ENCODE results near the gene CPD. TPM values are rescaled to one million over a fixed set of nuclear protein-coding genes. Genes with fewer than 3 reads are reported as not detected.

Gene CPD
- total RNA-seq, 4 donors from 2014 or later, result 36.9 to 63.6 (median 50.8) TPM

DNA sequence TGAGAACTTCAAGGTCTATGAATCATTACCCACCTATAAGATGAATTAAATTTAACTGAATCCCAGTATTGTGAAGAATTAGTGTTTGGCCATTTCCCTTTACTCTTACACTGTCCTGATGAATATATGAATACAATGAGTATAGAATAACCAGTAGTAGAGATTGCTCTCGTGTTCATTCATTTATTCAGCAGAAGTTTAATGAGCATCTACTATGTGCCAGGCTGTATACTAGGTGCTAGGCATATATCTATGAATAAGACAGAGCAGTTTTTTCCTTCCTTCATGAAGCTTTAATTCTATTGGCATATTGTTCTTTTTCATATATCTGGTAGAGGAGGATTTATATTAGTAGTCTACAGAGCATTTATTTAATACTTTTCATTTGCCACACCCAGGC is 104.4 kb downstream of the CPD start:
- TF ChIP-seq POLR2A (IDR thresholded peaks at IDR 0.05), result no peak
- TF ChIP-seq, protein P1, sequence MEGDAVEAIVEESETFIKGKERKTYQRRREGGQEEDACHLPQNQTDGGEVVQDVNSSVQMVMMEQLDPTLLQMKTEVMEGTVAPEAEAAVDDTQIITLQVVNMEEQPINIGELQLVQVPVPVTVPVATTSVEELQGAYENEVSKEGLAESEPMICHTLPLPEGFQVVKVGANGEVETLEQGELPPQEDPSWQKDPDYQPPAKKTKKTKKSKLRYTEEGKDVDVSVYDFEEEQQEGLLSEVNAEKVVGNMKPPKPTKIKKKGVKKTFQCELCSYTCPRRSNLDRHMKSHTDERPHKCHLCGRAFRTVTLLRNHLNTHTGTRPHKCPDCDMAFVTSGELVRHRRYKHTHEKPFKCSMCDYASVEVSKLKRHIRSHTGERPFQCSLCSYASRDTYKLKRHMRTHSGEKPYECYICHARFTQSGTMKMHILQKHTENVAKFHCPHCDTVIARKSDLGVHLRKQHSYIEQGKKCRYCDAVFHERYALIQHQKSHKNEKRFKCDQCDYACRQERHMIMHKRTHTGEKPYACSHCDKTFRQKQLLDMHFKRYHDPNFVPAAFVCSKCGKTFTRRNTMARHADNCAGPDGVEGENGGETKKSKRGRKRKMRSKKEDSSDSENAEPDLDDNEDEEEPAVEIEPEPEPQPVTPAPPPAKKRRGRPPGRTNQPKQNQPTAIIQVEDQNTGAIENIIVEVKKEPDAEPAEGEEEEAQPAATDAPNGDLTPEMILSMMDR (IDR thresholded peaks at IDR 0.05), result no peak
- Histone ChIP-seq H3K36me3 (peaks cover 0 to 90% (median 51%) of the 10 kb centered on the region in 3 donors), H3K27me3 (no peaks in the 10 kb centered on the region), H3K27ac (no peak overlapping the region), H3K4me1 (peaks cover 0 to 17% (median 12%) of the 10 kb centered on the region in 3 donors), H3K4me3 (no peak overlapping the region), H3K9me3 (no peaks in the 10 kb centered on the region)
- WGBS, 2 donors, result 96 to 100% methylated on average over 1 of the region's 1 CpG
- DNase-seq, result no peak
- intact Hi-C loops (cut with DNase I), result no loop called here

DNA sequence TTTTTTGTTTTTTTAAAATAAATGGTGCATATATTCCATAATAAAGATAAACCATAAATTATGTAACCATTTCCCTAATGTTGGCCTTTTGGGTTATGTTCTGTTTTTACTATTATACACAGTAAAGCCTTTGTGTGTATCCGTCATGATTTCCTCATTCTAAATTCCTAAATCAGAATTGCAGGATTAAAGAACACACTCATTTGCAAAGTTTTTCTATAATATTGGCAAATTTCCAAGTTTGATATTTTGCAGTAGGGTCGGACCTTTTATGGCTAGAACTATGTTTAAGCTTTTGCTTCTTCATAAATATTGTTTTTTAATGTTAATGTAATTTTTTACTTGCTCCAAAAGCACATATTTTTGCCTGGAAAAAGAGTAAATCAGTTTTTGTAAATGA is 115.1 kb downstream of the CPD start:
- Histone ChIP-seq H3K4me3 (no peak overlapping the region), H3K9me3 (no peaks in the 10 kb centered on the region), H3K36me3 (peaks cover 4 to 100% (median 24%) of the 10 kb centered on the region in 3 donors), H3K27ac (no peak overlapping the region), H3K4me1 (no peaks in the 10 kb centered on the region), H3K27me3 (no peaks in the 10 kb centered on the region)
- DNase-seq, result no peak
- WGBS, 2 donors, result 35 to 46% methylated on average over 2 of the region's 2 CpGs
- intact Hi-C loops (cut with DNase I), result no loop called here
- no peak for TF ChIP-seq POLR2A (IDR thresholded peaks at IDR 0.05)
- TF ChIP-seq, protein P1 (IDR thresholded peaks at IDR 0.05), result no peak

DNA sequence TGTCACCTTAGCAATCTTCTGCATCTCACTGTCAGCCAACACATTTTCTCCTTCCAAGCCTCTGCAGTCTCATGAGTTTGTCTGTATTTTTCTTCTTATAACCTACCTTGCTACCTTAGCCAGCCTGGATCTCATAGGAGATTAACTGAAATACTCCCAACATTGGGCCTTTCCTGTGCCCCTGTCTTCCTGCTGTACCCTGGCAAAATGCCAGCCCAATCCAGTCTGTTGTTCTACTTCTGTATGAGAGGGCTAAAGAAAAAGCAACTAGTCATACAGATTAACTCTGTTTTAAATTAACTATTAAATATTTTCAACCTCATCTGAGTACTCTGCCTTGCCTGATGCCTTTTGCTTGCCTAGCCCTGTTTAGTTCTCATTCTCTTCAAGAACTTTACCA is 116.9 kb downstream of the CPD start:
- Histone ChIP-seq H3K27ac (no peak overlapping the region), H3K36me3 (peaks cover 4 to 100% (median 19%) of the 10 kb centered on the region in 3 donors), H3K27me3 (no peaks in the 10 kb centered on the region), H3K4me1 (no peaks in the 10 kb centered on the region), H3K9me3 (no peaks in the 10 kb centered on the region), H3K4me3 (no peak overlapping the region)
- DNase-seq, result no peak
- TF ChIP-seq POLR2A (IDR thresholded peaks at IDR 0.05), result no peak
- intact Hi-C loops (cut with DNase I), result no loop called here

- 73 to 83% methylated on average over 4 of the region's 4 CpGs for WGBS, 2 donors
- no peak overlapping the region for H3K4me3 ChIP-seq
- H3K27ac ChIP-seq, result no peak overlapping the region
- H3K4me1 ChIP-seq, result no peaks in the 10 kb centered on the region
- no peaks in the 10 kb centered on the region for H3K27me3 ChIP-seq
- TF ChIP-seq, protein P1 (IDR thresholded peaks at IDR 0.05), result no peak
- TF ChIP-seq POLR2A (IDR thresholded peaks at IDR 0.05), result no peak
- peaks cover 0 to 94% (median 3%) of the 10 kb centered on the region in 3 donors for H3K36me3 ChIP-seq
- no peak for DNase-seq
- intact Hi-C loops (cut with DNase I), result no loop called here
- no peaks in the 10 kb centered on the region for H3K9me3 ChIP-seq
Observed at GRCh38 chr17:30503558-30503957, 124.8 kb downstream of the CPD start.

GRCh38 chr17:30505868-30506417 is 127.2 kb downstream of the CPD start:
- intact Hi-C loops (cut with DNase I), result no loop called here
- H3K27me3 ChIP-seq, result no peaks in the 10 kb centered on the region
- DNase-seq, result no peak
- no peak for TF ChIP-seq POLR2A (IDR thresholded peaks at IDR 0.05)
- TF ChIP-seq, protein P1 (IDR thresholded peaks at IDR 0.05), result no peak
- no peak overlapping the region for H3K4me3 ChIP-seq
- 90 to 92% methylated on average over 5 to 6 of the region's 6 CpGs for WGBS, 2 donors
- H3K4me1 ChIP-seq, result no peaks in the 10 kb centered on the region
- H3K27ac ChIP-seq, result no peak overlapping the region
- no peaks in the 10 kb centered on the region for H3K9me3 ChIP-seq
- peaks cover 0 to 74% (median 3%) of the 10 kb centered on the region in 3 donors for H3K36me3 ChIP-seq

GRCh38 chr17:30506481-30506880 is 127.8 kb downstream of the CPD start:
- 76 to 100% methylated on average over 1 of the region's 1 CpG for WGBS, 2 donors
- Histone ChIP-seq H3K9me3 (no peaks in the 10 kb centered on the region), H3K27ac (no peak overlapping the region), H3K36me3 (peaks cover 0 to 74% (median 3%) of the 10 kb centered on the region in 3 donors), H3K27me3 (no peaks in the 10 kb centered on the region), H3K4me1 (no peaks in the 10 kb centered on the region), H3K4me3 (no peak overlapping the region)
- TF ChIP-seq POLR2A (IDR thresholded peaks at IDR 0.05), result no peak
- TF ChIP-seq, protein P1 (IDR thresholded peaks at IDR 0.05), result no peak
- no peak for DNase-seq
- intact Hi-C loops (cut with DNase I), result no loop called here
